Measurements from ENCODE around the gene GNPAT.

DNA sequence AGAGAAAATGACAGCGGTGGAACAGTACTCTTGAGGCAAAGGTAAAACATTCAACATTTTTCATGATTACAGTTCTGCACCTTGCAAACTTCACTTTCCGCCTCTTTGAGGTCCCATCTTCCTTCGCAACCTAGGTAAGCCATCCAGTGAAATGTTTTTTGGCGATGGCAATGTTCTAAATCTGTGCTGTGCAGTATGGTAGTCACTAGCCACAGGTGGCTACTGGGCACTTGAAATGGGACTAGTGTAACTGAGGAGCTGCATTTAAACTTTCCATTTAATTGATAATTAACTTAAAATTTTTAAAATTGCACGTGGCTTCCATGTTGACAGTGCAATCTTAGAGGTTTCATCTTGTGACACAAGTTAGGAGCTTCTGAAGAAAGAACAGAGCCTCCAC lies 83.6 kb downstream of the GNPAT start:
- TF ChIP-seq EGR1 (IDR thresholded peaks at IDR 0.05): no peak
- TF ChIP-seq TAF1 (IDR thresholded peaks at IDR 0.05; ENCODE audit: low read depth): no peak
- TF ChIP-seq, protein P1, sequence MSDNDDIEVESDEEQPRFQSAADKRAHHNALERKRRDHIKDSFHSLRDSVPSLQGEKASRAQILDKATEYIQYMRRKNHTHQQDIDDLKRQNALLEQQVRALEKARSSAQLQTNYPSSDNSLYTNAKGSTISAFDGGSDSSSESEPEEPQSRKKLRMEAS (IDR thresholded peaks at IDR 0.05): no peak
- no peak for TF ChIP-seq EP300 (IDR thresholded peaks at IDR 0.05; ENCODE audit: borderline replicate concordance)
- no peak for TF ChIP-seq NFIC (IDR thresholded peaks at IDR 0.05)
- TF ChIP-seq RAD21 (IDR thresholded peaks at IDR 0.05; ENCODE audit: low read depth): no peak
- TF ChIP-seq, protein P2, sequence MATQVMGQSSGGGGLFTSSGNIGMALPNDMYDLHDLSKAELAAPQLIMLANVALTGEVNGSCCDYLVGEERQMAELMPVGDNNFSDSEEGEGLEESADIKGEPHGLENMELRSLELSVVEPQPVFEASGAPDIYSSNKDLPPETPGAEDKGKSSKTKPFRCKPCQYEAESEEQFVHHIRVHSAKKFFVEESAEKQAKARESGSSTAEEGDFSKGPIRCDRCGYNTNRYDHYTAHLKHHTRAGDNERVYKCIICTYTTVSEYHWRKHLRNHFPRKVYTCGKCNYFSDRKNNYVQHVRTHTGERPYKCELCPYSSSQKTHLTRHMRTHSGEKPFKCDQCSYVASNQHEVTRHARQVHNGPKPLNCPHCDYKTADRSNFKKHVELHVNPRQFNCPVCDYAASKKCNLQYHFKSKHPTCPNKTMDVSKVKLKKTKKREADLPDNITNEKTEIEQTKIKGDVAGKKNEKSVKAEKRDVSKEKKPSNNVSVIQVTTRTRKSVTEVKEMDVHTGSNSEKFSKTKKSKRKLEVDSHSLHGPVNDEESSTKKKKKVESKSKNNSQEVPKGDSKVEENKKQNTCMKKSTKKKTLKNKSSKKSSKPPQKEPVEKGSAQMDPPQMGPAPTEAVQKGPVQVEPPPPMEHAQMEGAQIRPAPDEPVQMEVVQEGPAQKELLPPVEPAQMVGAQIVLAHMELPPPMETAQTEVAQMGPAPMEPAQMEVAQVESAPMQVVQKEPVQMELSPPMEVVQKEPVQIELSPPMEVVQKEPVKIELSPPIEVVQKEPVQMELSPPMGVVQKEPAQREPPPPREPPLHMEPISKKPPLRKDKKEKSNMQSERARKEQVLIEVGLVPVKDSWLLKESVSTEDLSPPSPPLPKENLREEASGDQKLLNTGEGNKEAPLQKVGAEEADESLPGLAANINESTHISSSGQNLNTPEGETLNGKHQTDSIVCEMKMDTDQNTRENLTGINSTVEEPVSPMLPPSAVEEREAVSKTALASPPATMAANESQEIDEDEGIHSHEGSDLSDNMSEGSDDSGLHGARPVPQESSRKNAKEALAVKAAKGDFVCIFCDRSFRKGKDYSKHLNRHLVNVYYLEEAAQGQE (IDR thresholded peaks at IDR 0.05; ENCODE audit: low read depth): no peak
- TF ChIP-seq CREB1 (IDR thresholded peaks at IDR 0.05; ENCODE audit: low read depth): no peak
- TF ChIP-seq CEBPB (IDR thresholded peaks at IDR 0.05): no peak
- TF ChIP-seq YY1 (IDR thresholded peaks at IDR 0.05; ENCODE audit: low read depth): no peak
- TF ChIP-seq TCF12 (IDR thresholded peaks at IDR 0.05; ENCODE audit: low read depth): no peak

Measured in Ishikawa (cell line).